GM23338 (cell line): ENCODE data around the gene FBXL14. TPM values are rescaled to one million over a fixed set of nuclear protein-coding genes. Genes with fewer than 3 reads are reported as not detected.

Source experiments
- ATAC-seq: fragments of 200-7000 bp; cut with Tn5 transposase; 3 replicates; pipeline ENCODE4 v1.9.1; 2020
- DNase-seq: peaks from one replicate; pipeline ENCODE4 v3.0.0-alpha.2; 2015; ENCODE audit warnings: low spot score
- H2AFZ ChIP-seq: fragments of 200-600 bp; sonication (generic); 2 replicates; pipeline ENCODE4 v1.8.0; 2016; ENCODE audit warnings: antibody characterized with exemption, mild to moderate bottlenecking, moderate library complexity
- H3F3A ChIP-seq: fragments of 200-600 bp; sonication (generic); replicated peaks from 2 replicates; pipeline ENCODE4 v1.8.0; 2017; ENCODE audit warnings: antibody characterized with exemption, mixed run types, low read depth
- H3K27ac ChIP-seq: fragments of 200-600 bp; sonication (generic); 2 replicates; pipeline ENCODE4 v1.6.1; 2016; ENCODE audit warnings: low read depth
- H3K27me3 ChIP-seq: fragments of 200-600 bp; sonication (generic); 2 replicates; pipeline ENCODE4 v1.8.0; 2016; ENCODE audit warnings: mild to moderate bottlenecking, mixed run types, moderate library complexity; ENCODE audit not compliant: insufficient read depth
- H3K36me3 ChIP-seq: fragments of 200-600 bp; sonication (generic); 2 replicates; pipeline ENCODE4 v1.8.0; 2016; ENCODE audit warnings: mild to moderate bottlenecking; ENCODE audit not compliant: insufficient read depth
- H3K4me1 ChIP-seq: fragments of 200-600 bp; sonication (generic); 2 replicates; pipeline ENCODE4 v1.8.0; 2016; ENCODE audit warnings: mild to moderate bottlenecking, moderate library complexity; ENCODE audit not compliant: insufficient read depth
- H3K4me2 ChIP-seq: fragments of 200-600 bp; sonication (generic); 2 replicates; pipeline ENCODE4 v1.7.1; 2017; ENCODE audit warnings: mixed run types
- H3K4me3 ChIP-seq: fragments of 200-600 bp; sonication (generic); 2 replicates; pipeline ENCODE4 v1.6.1; 2016; ENCODE audit warnings: mixed run types
- H3K79me2 ChIP-seq: fragments of 200-600 bp; sonication (generic); replicated peaks from 2 replicates; pipeline ENCODE4 v1.8.0; 2017; ENCODE audit warnings: mild to moderate bottlenecking; ENCODE audit not compliant: insufficient read depth
- H3K9me2 ChIP-seq: fragments of 200-600 bp; sonication (generic); 2 replicates; pipeline ENCODE4 v1.8.0; 2017; ENCODE audit not compliant: insufficient read depth
- H4K20me1 ChIP-seq: fragments of 200-600 bp; sonication (generic); replicated peaks from 2 replicates; pipeline ENCODE4 v1.8.0; 2017; ENCODE audit warnings: mild to moderate bottlenecking; ENCODE audit not compliant: insufficient read depth
- H3K27ac Mint-ChIP-seq: 2 replicates; pipeline ENCODE4 v1.8.0; 2020; ENCODE audit warnings: inconsistent platforms, mild to moderate bottlenecking, moderate library complexity, mixed read lengths
- H3K27me3 Mint-ChIP-seq: 3 replicates; pipeline ENCODE4 v1.8.0; 2022; ENCODE audit warnings: low read depth, mild to moderate bottlenecking, moderate library complexity, mixed read lengths, inconsistent platforms; ENCODE audit not compliant: insufficient read depth, poor library complexity
- H3K36me3 Mint-ChIP-seq: 3 replicates; pipeline ENCODE4 v1.8.0; 2021; ENCODE audit warnings: low read depth, mild to moderate bottlenecking, inconsistent platforms, moderate library complexity, mixed read lengths
- H3K4me1 Mint-ChIP-seq: 3 replicates; pipeline ENCODE4 v1.8.0; 2020; ENCODE audit warnings: mild to moderate bottlenecking, inconsistent platforms, mixed read lengths
- H3K4me3 Mint-ChIP-seq: 3 replicates; pipeline ENCODE4 v1.8.0; 2021; ENCODE audit warnings: moderate library complexity, mild to moderate bottlenecking, inconsistent platforms, mixed read lengths
- H3K9me3 Mint-ChIP-seq: 3 replicates; pipeline ENCODE4 v1.8.0; 2020; ENCODE audit warnings: moderate library complexity, mild to moderate bottlenecking, inconsistent platforms, mixed read lengths
- CREB1 ChIP-seq: fragments of 250-450 bp; sonication (Bioruptor Pico); IDR thresholded peaks from 2 replicates; pipeline ENCODE4 v1.5.0; 2020; ENCODE audit warnings: low read depth, mild to moderate bottlenecking, moderate library complexity
- EZH2 ChIP-seq: fragments of 200-600 bp; sonication (generic); IDR thresholded peaks from one replicate; pipeline ENCODE4 v1.8.0; 2017; ENCODE audit warnings: antibody characterized with exemption, mild to moderate bottlenecking, low read depth; ENCODE audit not compliant: unreplicated experiment
- EZH2phosphoT487 ChIP-seq: fragments of 200-600 bp; sonication (generic); IDR thresholded peaks from one replicate; pipeline ENCODE4 v1.8.1; 2018; ENCODE audit warnings: antibody characterized with exemption; ENCODE audit not compliant: unreplicated experiment
- JUNB ChIP-seq: IDR thresholded peaks from one replicate; pipeline ENCODE4 v1.6.1; 2016; ENCODE audit warnings: antibody characterized with exemption; ENCODE audit not compliant: unreplicated experiment
- NANOG ChIP-seq: IDR thresholded peaks from 2 replicates; pipeline ENCODE4 v1.6.1; 2016; ENCODE audit warnings: antibody characterized with exemption, borderline replicate concordance
- POLR2AphosphoS5 ChIP-seq: IDR thresholded peaks from 2 replicates; pipeline ENCODE4 v1.6.1; 2016; ENCODE audit warnings: antibody characterized with exemption, low read depth
- STAT1 ChIP-seq: IDR thresholded peaks from one replicate; pipeline ENCODE4 v1.6.1; 2016; ENCODE audit warnings: antibody characterized with exemption; ENCODE audit not compliant: unreplicated experiment
- ZNF114 ChIP-seq: fragments of 250-450 bp; sonication (Bioruptor Pico); IDR thresholded peaks from 2 replicates; pipeline ENCODE4 v1.5.0; 2020; ENCODE audit warnings: mild to moderate bottlenecking, moderate library complexity
- ZNF331 ChIP-seq: fragments of 250-450 bp; sonication (Bioruptor Pico); IDR thresholded peaks from 2 replicates; pipeline ENCODE4 v1.5.0; 2020; ENCODE audit warnings: low read depth, mild to moderate bottlenecking, moderate library complexity
- polyA plus RNA-seq: library from polyadenylated mRNA; unstranded; fragments of >200 nt; fragmentation: Nextera tagmentation; extraction: Ambion mirVana; gene quantifications from 2 replicates; pipeline ENCODE4 v1.2.1, GENCODE V29; 2016
- total RNA-seq: library from RNA; depleted of rRNA; stranded (reverse); fragments of >200 nt; shearing (Covaris generic); gene quantifications from 2 replicates; pipeline ENCODE4 v1.2.3, GENCODE V29; 2014
- TF ChIP-seq, protein P1 (sequence below): fragments of 250-450 bp; sonication (Bioruptor Pico); IDR thresholded peaks from 2 replicates; pipeline ENCODE4 v1.5.0; 2020; ENCODE audit warnings: mild to moderate bottlenecking, moderate library complexity
- TF ChIP-seq, protein P2 (sequence below), 2 experiments: fragments of 200-600 bp in 1 of 2; sonication (generic) in 1 of 2; conservative IDR thresholded peaks; 2 replicates each; pipeline versions ENCODE4 v1.5.1 to v1.6.1; 2016 to 2017; ENCODE audit warnings: antibody characterized with exemption in 2 of 2, low read depth in 2 of 2, mild to moderate bottlenecking in 2 of 2, moderate library complexity in 1 of 2
- TF ChIP-seq, protein P3 (sequence below): IDR thresholded peaks from one replicate; pipeline ENCODE4 v1.6.1; 2018; ENCODE audit warnings: antibody characterized with exemption; ENCODE audit not compliant: unreplicated experiment
- TF ChIP-seq, protein P4 (sequence below): IDR thresholded peaks from 2 replicates; pipeline ENCODE4 v1.6.1; 2016; ENCODE audit warnings: antibody characterized with exemption

Gene FBXL14
- total and polyA plus RNA-seq, 2 experiments from 2014 or later: 0.74 to 9.4 TPM

DNA sequence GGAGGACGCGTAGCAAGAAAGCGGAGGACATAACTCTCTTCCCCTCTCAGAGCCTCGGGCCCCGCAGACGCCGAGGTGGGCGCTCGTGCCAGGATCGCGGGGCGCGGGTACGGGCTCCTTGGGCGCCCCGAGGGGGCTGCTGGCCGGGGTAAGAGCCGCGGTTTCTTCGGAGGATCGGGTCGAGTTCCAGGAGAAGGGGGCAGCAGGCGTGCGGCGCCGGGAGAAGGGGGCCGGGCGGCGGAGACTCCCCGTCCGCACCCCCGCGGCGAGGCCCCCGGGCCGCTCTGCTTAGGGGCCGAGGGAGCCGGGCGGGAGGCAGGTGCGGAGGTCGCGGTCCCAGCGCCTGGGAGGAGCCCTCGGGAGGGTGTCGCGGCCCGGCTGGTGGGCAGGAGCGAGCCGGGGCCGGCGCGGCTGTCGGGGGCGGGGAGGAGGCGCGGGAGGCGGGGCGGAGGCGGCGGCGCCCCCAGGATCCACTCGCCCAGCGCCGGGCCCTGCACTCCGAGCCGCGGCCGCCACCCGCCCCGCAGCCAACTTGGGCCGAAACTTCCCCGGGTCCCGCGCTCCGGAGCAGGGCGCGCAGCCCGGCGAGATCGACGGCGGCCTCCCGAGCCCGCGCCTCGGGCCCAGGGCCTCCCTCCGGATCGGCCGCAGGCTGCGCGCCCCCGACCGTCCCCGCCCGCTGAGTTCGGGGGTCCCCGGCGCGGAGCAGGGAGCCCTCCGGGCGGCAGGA, 64.4 kb downstream of the FBXL14 start:
- DNase-seq (peak; percentile 54), ATAC-seq (peak; percentile 37)
- H3F3A ChIP-seq: 0 out of 2 replicates have a peak, but pooled peaks cover 7% of the 10 kb centered on the region
- no peaks in the 10 kb centered on the region for H3K36me3 ChIP-seq
- Mint-ChIP-seq H3K9me3 (no peaks in the 10 kb centered on the region), H3K27me3 (peaks cover 61% of the 10 kb centered on the region), H3K4me3 (peak overlapping the region; percentile 80), H3K4me1 (peaks cover 28% of the 10 kb centered on the region), H3K36me3 (no peaks in the 10 kb centered on the region; the same call in 2 of the 3 replicates), H3K27ac (no peak overlapping the region)
- TF ChIP-seq, protein P1, sequence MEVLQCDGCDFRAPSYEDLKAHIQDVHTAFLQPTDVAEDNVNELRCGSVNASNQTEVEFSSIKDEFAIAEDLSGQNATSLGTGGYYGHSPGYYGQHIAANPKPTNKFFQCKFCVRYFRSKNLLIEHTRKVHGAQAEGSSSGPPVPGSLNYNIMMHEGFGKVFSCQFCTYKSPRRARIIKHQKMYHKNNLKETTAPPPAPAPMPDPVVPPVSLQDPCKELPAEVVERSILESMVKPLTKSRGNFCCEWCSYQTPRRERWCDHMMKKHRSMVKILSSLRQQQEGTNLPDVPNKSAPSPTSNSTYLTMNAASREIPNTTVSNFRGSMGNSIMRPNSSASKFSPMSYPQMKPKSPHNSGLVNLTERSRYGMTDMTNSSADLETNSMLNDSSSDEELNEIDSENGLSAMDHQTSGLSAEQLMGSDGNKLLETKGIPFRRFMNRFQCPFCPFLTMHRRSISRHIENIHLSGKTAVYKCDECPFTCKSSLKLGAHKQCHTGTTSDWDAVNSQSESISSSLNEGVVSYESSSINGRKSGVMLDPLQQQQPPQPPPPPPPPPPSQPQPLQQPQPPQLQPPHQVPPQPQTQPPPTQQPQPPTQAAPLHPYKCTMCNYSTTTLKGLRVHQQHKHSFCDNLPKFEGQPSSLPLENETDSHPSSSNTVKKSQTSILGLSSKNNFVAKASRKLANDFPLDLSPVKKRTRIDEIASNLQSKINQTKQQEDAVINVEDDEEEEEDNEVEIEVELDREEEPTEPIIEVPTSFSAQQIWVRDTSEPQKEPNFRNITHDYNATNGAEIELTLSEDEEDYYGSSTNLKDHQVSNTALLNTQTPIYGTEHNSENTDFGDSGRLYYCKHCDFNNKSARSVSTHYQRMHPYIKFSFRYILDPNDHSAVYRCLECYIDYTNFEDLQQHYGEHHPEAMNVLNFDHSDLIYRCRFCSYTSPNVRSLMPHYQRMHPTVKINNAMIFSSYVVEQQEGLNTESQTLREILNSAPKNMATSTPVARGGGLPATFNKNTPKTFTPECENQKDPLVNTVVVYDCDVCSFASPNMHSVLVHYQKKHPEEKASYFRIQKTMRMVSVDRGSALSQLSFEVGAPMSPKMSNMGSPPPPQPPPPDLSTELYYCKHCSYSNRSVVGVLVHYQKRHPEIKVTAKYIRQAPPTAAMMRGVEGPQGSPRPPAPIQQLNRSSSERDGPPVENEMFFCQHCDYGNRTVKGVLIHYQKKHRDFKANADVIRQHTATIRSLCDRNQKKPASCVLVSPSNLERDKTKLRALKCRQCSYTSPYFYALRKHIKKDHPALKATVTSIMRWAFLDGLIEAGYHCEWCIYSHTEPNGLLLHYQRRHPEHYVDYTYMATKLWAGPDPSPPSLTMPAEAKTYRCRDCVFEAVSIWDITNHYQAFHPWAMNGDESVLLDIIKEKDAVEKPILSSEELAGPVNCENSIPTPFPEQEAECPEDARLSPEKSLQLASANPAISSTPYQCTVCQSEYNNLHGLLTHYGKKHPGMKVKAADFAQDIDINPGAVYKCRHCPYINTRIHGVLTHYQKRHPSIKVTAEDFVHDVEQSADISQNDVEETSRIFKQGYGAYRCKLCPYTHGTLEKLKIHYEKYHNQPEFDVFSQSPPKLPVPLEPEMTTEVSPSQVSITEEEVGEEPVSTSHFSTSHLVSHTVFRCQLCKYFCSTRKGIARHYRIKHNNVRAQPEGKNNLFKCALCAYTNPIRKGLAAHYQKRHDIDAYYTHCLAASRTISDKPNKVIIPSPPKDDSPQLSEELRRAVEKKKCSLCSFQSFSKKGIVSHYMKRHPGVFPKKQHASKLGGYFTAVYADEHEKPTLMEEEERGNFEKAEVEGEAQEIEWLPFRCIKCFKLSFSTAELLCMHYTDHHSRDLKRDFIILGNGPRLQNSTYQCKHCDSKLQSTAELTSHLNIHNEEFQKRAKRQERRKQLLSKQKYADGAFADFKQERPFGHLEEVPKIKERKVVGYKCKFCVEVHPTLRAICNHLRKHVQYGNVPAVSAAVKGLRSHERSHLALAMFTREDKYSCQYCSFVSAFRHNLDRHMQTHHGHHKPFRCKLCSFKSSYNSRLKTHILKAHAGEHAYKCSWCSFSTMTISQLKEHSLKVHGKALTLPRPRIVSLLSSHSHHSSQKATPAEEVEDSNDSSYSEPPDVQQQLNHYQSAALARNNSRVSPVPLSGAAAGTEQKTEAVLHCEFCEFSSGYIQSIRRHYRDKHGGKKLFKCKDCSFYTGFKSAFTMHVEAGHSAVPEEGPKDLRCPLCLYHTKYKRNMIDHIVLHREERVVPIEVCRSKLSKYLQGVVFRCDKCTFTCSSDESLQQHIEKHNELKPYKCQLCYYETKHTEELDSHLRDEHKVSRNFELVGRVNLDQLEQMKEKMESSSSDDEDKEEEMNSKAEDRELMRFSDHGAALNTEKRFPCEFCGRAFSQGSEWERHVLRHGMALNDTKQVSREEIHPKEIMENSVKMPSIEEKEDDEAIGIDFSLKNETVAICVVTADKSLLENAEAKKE: no peak
- TF ChIP-seq, protein P2, sequence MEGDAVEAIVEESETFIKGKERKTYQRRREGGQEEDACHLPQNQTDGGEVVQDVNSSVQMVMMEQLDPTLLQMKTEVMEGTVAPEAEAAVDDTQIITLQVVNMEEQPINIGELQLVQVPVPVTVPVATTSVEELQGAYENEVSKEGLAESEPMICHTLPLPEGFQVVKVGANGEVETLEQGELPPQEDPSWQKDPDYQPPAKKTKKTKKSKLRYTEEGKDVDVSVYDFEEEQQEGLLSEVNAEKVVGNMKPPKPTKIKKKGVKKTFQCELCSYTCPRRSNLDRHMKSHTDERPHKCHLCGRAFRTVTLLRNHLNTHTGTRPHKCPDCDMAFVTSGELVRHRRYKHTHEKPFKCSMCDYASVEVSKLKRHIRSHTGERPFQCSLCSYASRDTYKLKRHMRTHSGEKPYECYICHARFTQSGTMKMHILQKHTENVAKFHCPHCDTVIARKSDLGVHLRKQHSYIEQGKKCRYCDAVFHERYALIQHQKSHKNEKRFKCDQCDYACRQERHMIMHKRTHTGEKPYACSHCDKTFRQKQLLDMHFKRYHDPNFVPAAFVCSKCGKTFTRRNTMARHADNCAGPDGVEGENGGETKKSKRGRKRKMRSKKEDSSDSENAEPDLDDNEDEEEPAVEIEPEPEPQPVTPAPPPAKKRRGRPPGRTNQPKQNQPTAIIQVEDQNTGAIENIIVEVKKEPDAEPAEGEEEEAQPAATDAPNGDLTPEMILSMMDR (conservative IDR thresholded peaks at IDR 0.05; ENCODE audit: low read depth in 2 of 2): no peak
- no peak for TF ChIP-seq STAT1
- TF ChIP-seq JUNB: no peak
- peak; percentile 90 for TF ChIP-seq EZH2phosphoT487
- TF ChIP-seq NANOG: no peak
- no peak for TF ChIP-seq CREB1 (CRISPR knock-in tag)
- TF ChIP-seq ZNF331 (CRISPR knock-in tag): no peak
- TF ChIP-seq, protein P3, sequence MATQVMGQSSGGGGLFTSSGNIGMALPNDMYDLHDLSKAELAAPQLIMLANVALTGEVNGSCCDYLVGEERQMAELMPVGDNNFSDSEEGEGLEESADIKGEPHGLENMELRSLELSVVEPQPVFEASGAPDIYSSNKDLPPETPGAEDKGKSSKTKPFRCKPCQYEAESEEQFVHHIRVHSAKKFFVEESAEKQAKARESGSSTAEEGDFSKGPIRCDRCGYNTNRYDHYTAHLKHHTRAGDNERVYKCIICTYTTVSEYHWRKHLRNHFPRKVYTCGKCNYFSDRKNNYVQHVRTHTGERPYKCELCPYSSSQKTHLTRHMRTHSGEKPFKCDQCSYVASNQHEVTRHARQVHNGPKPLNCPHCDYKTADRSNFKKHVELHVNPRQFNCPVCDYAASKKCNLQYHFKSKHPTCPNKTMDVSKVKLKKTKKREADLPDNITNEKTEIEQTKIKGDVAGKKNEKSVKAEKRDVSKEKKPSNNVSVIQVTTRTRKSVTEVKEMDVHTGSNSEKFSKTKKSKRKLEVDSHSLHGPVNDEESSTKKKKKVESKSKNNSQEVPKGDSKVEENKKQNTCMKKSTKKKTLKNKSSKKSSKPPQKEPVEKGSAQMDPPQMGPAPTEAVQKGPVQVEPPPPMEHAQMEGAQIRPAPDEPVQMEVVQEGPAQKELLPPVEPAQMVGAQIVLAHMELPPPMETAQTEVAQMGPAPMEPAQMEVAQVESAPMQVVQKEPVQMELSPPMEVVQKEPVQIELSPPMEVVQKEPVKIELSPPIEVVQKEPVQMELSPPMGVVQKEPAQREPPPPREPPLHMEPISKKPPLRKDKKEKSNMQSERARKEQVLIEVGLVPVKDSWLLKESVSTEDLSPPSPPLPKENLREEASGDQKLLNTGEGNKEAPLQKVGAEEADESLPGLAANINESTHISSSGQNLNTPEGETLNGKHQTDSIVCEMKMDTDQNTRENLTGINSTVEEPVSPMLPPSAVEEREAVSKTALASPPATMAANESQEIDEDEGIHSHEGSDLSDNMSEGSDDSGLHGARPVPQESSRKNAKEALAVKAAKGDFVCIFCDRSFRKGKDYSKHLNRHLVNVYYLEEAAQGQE: no peak
- no peak for TF ChIP-seq POLR2AphosphoS5
- TF ChIP-seq, protein P4, sequence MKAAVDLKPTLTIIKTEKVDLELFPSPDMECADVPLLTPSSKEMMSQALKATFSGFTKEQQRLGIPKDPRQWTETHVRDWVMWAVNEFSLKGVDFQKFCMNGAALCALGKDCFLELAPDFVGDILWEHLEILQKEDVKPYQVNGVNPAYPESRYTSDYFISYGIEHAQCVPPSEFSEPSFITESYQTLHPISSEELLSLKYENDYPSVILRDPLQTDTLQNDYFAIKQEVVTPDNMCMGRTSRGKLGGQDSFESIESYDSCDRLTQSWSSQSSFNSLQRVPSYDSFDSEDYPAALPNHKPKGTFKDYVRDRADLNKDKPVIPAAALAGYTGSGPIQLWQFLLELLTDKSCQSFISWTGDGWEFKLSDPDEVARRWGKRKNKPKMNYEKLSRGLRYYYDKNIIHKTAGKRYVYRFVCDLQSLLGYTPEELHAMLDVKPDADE: no peak
- TF ChIP-seq ZNF114 (CRISPR knock-in tag): no peak
- peak; percentile 60 for TF ChIP-seq EZH2
- H3K27me3 ChIP-seq: peaks cover 94% of the 10 kb centered on the region
- H2AFZ ChIP-seq: peak overlapping the region; percentile 88
- no peaks in the 10 kb centered on the region for H3K9me2 ChIP-seq
- no peaks in the 10 kb centered on the region for H3K79me2 ChIP-seq
- no peak overlapping the region for H3K27ac ChIP-seq
- peak overlapping the region; percentile 90 for H3K4me2 ChIP-seq
- no peaks in the 10 kb centered on the region for H4K20me1 ChIP-seq
- peaks cover 13% of the 10 kb centered on the region for H3K4me1 ChIP-seq
- H3K4me3 ChIP-seq: peak overlapping the region; percentile 74
